Measurements from ENCODE around the gene LAMP1.

- TF ChIP-seq POLR2A (IDR thresholded peaks at IDR 0.05; ENCODE audit: low read depth), result no peak
- no peak for TF ChIP-seq EP300 (IDR thresholded peaks at IDR 0.05)
- no peak for TF ChIP-seq CTCF (IDR thresholded peaks at IDR 0.05)
These were observed 30.9 kb downstream of the LAMP1 start for GRCh38 chr13:113327766-113328471.
